H9 (cell line): ENCODE data around the gene PLAC1. TPM values are rescaled to one million over a fixed set of nuclear protein-coding genes. Genes with fewer than 3 reads are reported as not detected.

Experiments used
- DNase-seq: peaks from one replicate; pipeline ENCODE4 v3.0.0-alpha.2; 2017
- H2AFZ ChIP-seq: one replicate; pipeline ENCODE4 v1.6.1; 2013; ENCODE audit warnings: mild to moderate bottlenecking, low read length, control low read depth, moderate library complexity
- H2AK5ac ChIP-seq: 2 replicates; pipeline ENCODE4 v1.6.1; 2013; ENCODE audit warnings: low read length, control low read depth, mixed read lengths; ENCODE audit not compliant: insufficient read length
- H2BK120ac ChIP-seq: one replicate; pipeline ENCODE4 v1.6.1; 2013; ENCODE audit warnings: low read depth, mild to moderate bottlenecking, low read length, control low read depth, inconsistent platforms; ENCODE audit not compliant: poor library complexity, severe bottlenecking
- H2BK12ac ChIP-seq: 2 replicates; pipeline ENCODE4 v1.6.1; 2013; ENCODE audit warnings: low read length, control low read depth, mixed read lengths, low read depth; ENCODE audit not compliant: insufficient read length
- H2BK15ac ChIP-seq: 2 replicates; pipeline ENCODE4 v1.6.1; 2013; ENCODE audit warnings: low read depth, low read length, control low read depth
- H2BK20ac ChIP-seq: one replicate; pipeline ENCODE4 v1.6.1; 2013; ENCODE audit warnings: low read depth, mild to moderate bottlenecking, low read length, control low read depth, inconsistent platforms; ENCODE audit not compliant: poor library complexity, severe bottlenecking
- H2BK5ac ChIP-seq: 2 replicates; pipeline ENCODE4 v1.6.1; 2013; ENCODE audit warnings: low read length, control low read depth, mixed read lengths; ENCODE audit not compliant: insufficient read length
- H3K14ac ChIP-seq: 2 replicates; pipeline ENCODE4 v1.6.1; 2013; ENCODE audit warnings: low read length, control low read depth; ENCODE audit not compliant: insufficient read depth
- H3K18ac ChIP-seq: 2 replicates; pipeline ENCODE4 v1.6.1; 2013; ENCODE audit warnings: low read depth, mild to moderate bottlenecking, mixed read lengths, low read length, control low read depth; ENCODE audit not compliant: insufficient read length
- H3K23ac ChIP-seq: 2 replicates; pipeline ENCODE4 v1.6.1; 2013; ENCODE audit warnings: low read length, control low read depth, mixed read lengths, low read depth; ENCODE audit not compliant: insufficient read length
- H3K23me2 ChIP-seq: 2 replicates; pipeline ENCODE4 v1.6.1; 2013; ENCODE audit warnings: low read depth, mild to moderate bottlenecking, mixed read lengths, low read length, control low read depth; ENCODE audit not compliant: insufficient read length, poor library complexity, severe bottlenecking
- H3K27ac ChIP-seq: 2 replicates; pipeline ENCODE4 v1.5.1; 2013; ENCODE audit warnings: low read length, control low read depth, mixed read lengths, low read depth; ENCODE audit not compliant: insufficient read length
- H3K27me3 ChIP-seq: 2 replicates; pipeline ENCODE4 v1.6.1; 2013; ENCODE audit warnings: low read length, control low read depth, inconsistent platforms; ENCODE audit not compliant: insufficient read depth
- H3K4ac ChIP-seq: 2 replicates; pipeline ENCODE4 v1.6.1; 2013; ENCODE audit warnings: low read depth, mild to moderate bottlenecking, control low read depth, inconsistent platforms, low read length, moderate library complexity
- H3K4me1 ChIP-seq: 2 replicates; pipeline ENCODE4 v1.6.1; 2013; ENCODE audit warnings: low read length, control low read depth, inconsistent platforms; ENCODE audit not compliant: insufficient read depth
- H3K4me2 ChIP-seq: 2 replicates; pipeline ENCODE4 v1.6.1; 2013; ENCODE audit warnings: low read length, control low read depth, mixed read lengths; ENCODE audit not compliant: insufficient read length, insufficient read depth
- H3K56ac ChIP-seq: 2 replicates; pipeline ENCODE4 v1.6.1; 2013; ENCODE audit warnings: low read depth, mild to moderate bottlenecking, mixed read lengths, low read length, control low read depth; ENCODE audit not compliant: insufficient read length
- H3K79me1 ChIP-seq: 2 replicates; pipeline ENCODE4 v1.6.1; 2013; ENCODE audit warnings: low read depth, mild to moderate bottlenecking, moderate library complexity, low read length, control low read depth, inconsistent platforms; ENCODE audit not compliant: insufficient read depth, poor library complexity, severe bottlenecking
- H3K79me2 ChIP-seq: 2 replicates; pipeline ENCODE4 v1.6.1; 2013; ENCODE audit warnings: low read length, control low read depth, inconsistent platforms; ENCODE audit not compliant: insufficient read depth
- H3K9ac ChIP-seq: 2 replicates; pipeline ENCODE4 v1.6.1; 2013; ENCODE audit warnings: low read length, control low read depth, mixed read lengths; ENCODE audit not compliant: insufficient read length; ENCODE audit errors: extremely low read depth
- H3K9me3 ChIP-seq: one replicate; pipeline ENCODE4 v1.6.1; 2013; ENCODE audit warnings: low read depth, low read length, inconsistent platforms; ENCODE audit not compliant: control insufficient read depth
- H3T11ph ChIP-seq: one replicate; pipeline ENCODE4 v1.6.1; 2013; ENCODE audit warnings: mild to moderate bottlenecking, low read length, control low read depth, inconsistent platforms
- H4K20me1 ChIP-seq: one replicate; pipeline ENCODE4 v1.6.1; 2013; ENCODE audit not compliant: control insufficient read depth, insufficient read length, insufficient read depth
- H4K5ac ChIP-seq: 2 replicates; pipeline ENCODE4 v1.6.1; 2013; ENCODE audit warnings: low read depth, mild to moderate bottlenecking, mixed read lengths, low read length, control low read depth; ENCODE audit not compliant: insufficient read length
- H4K8ac ChIP-seq: replicated peaks from 2 replicates; pipeline ENCODE4 v1.6.1; 2013; ENCODE audit warnings: low read length, control low read depth, mixed read lengths, low read depth; ENCODE audit not compliant: insufficient read length
- H4K91ac ChIP-seq: 2 replicates; pipeline ENCODE4 v1.6.1; 2013; ENCODE audit warnings: low read depth, mild to moderate bottlenecking, moderate library complexity, mixed read lengths, low read length, control low read depth; ENCODE audit not compliant: insufficient read length
- H3K27ac Mint-ChIP-seq, 3 experiments: 2 replicates in 2 of 3; 3 replicates in 1 of 3; pipeline ENCODE4 v1.8.0; 2020 to 2021; ENCODE audit warnings: mixed read lengths in 3 of 3, mild to moderate bottlenecking in 1 of 3, moderate library complexity in 1 of 3
- H3K27me3 Mint-ChIP-seq: 2 replicates; pipeline ENCODE4 v1.8.0; 2021; ENCODE audit warnings: low read depth, mild to moderate bottlenecking, moderate library complexity, mixed read lengths
- H3K36me3 Mint-ChIP-seq, 3 experiments: 2 replicates in 2 of 3; 3 replicates in 1 of 3; pipeline ENCODE4 v1.8.0; 2020 to 2021; ENCODE audit warnings: low read depth in 3 of 3, mixed read lengths in 3 of 3; ENCODE audit not compliant: insufficient read depth in 1 of 3
- H3K4me1 Mint-ChIP-seq, 2 experiments: 2 replicates each; pipeline ENCODE4 v1.8.0; 2020; ENCODE audit warnings: mixed read lengths in 2 of 2
- H3K4me3 Mint-ChIP-seq, 2 experiments: 2 replicates in 1 of 2; 3 replicates in 1 of 2; pipeline ENCODE4 v1.8.0; 2020 to 2021; ENCODE audit warnings: mild to moderate bottlenecking in 2 of 2, mixed read lengths in 2 of 2, moderate library complexity in 1 of 2
- H3K9me3 Mint-ChIP-seq, 2 experiments: 2 replicates in 1 of 2; 3 replicates in 1 of 2; pipeline ENCODE4 v1.8.0; 2020; ENCODE audit warnings: mild to moderate bottlenecking in 2 of 2, mixed read lengths in 2 of 2, moderate library complexity in 1 of 2
- CTCF ChIP-seq: fragments of 200-600 bp; sonication (generic); conservative IDR thresholded peaks from 3 replicates; pipeline ENCODE4 v1.8.0; 2021; ENCODE audit warnings: antibody characterized with exemption, mild to moderate bottlenecking
- WGBS: extraction: QIAGEN DNeasy Blood & Tissue Kit; methylation state at CpG from one replicate; pipeline ENCODE4 v1.1.7; 2013; ENCODE audit warnings: missing lambda C conversion rate, low lambda C conversion rate, mixed read lengths; ENCODE audit not compliant: insufficient read length; ENCODE audit errors: extremely low coverage; 5-methylcytosine and 5-hydroxymethylcytosine counted together
- total RNA-seq: library from RNA; stranded (reverse); gene quantifications from 2 replicates; pipeline ENCODE4 v1.2.1, GENCODE V29; 2021

PLAC1 gene
- total RNA-seq, 1 experiment from 2014 or later = 0.68 TPM

- Histone ChIP-seq H3K4me2 (no peak overlapping the region), H3K56ac (no peak overlapping the region), H3K23me2 (no peaks in the 10 kb centered on the region), H2BK5ac (no peak overlapping the region), H3K79me2 (no peaks in the 10 kb centered on the region), H2BK120ac (no peak overlapping the region), H2BK20ac (no peak overlapping the region), H3K14ac (no peak overlapping the region), H3K18ac (no peak overlapping the region), H3K79me1 (no peaks in the 10 kb centered on the region), H3K27me3 (no peaks in the 10 kb centered on the region; the same call in 1 of the 2 replicates), H3K9me3 (no peaks in the 10 kb centered on the region), H2AFZ (no peak overlapping the region), H4K91ac (no peak overlapping the region), H4K8ac (no peak overlapping the region), H3T11ph (no peak overlapping the region), H4K20me1 (no peaks in the 10 kb centered on the region), H3K4me1 (peaks cover 5% of the 10 kb centered on the region; the same call in 1 of the 2 replicates), H3K23ac (no peak overlapping the region), H3K4ac (no peak overlapping the region), H3K9ac (no peak overlapping the region), H2BK15ac (no peak overlapping the region), H3K27ac (no peak overlapping the region), H2AK5ac (no peak overlapping the region), H4K5ac (no peak overlapping the region), H2BK12ac (no peak overlapping the region)
- Mint-ChIP-seq H3K4me1 (peaks cover 11 to 12% of the 10 kb centered on the region in 2 experiments), H3K9me3 (peaks cover 11 to 66% of the 10 kb centered on the region in 2 experiments), H3K27ac (no peak overlapping the region), H3K4me3 (no peak overlapping the region), H3K27me3 (no peaks in the 10 kb centered on the region), H3K36me3 (peaks cover 6 to 7% (median 6%) of the 10 kb centered on the region in 3 experiments; a peak in 6 of 7 replicates)
- WGBS = no CpG with 5 or more reads among the region's 1 CpG
- TF ChIP-seq CTCF = no peak
- no peak for DNase-seq
Observed at GRCh38 chrX:134601240-134601765, 57.0 kb downstream of the PLAC1 start.
